Activated T-cell treated with anti-CD3 and anti-CD28 coated beads for 4 hours (primary cell): ENCODE data around the gene ORMDL2.
"Not testable (repeated sequence)": the region's sequence is repeated elsewhere in the genome, so short reads cannot be mapped to it uniquely, and the experiment has no call there.

ENCODE experiments used
- DNase-seq: peaks from one replicate; pipeline ENCODE4 v3.0.0-alpha.2; 2020

The ORMDL2 gene

GRCh38 chr12:55829967-55830600 lies 12.2 kb downstream of the ORMDL2 start:
- no peak for DNase-seq

GRCh38 chr12:55830601-55831446 lies 13.0 kb downstream of the ORMDL2 start:
- peak; percentile 45 for DNase-seq

- DNase-seq = no peak
Measured at GRCh38 chr12:55831447-55831815, 13.6 kb downstream of the ORMDL2 start.

GRCh38 chr12:55833056-55833455 lies 15.2 kb downstream of the ORMDL2 start:
- DNase-seq = no peak

- not testable (repeated sequence) for DNase-seq
Measured at GRCh38 chr12:55834400-55834799, 16.6 kb downstream of the ORMDL2 start.

- DNase-seq = no peak
Measured at GRCh38 chr12:55838361-55838760, 20.5 kb downstream of the ORMDL2 start.

GRCh38 chr12:55839345-55840140 lies 21.7 kb downstream of the ORMDL2 start:
- DNase-seq = no peak

GRCh38 chr12:55840581-55841351 lies 22.9 kb downstream of the ORMDL2 start:
- no peak for DNase-seq

GRCh38 chr12:55842681-55843429 lies 25.0 kb downstream of the ORMDL2 start, which contains the start of gene MMP19:
Gene MMP19, minus strand, starts transcription at chr12:55842936. Its CDS starts 106 bp downstream, at chr12:55842830.
- no peak for DNase-seq

GRCh38 chr12:55843431-55843830 lies 25.6 kb downstream of the ORMDL2 start:
- DNase-seq = no peak

- DNase-seq = no peak
Measured at GRCh38 chr12:55844961-55845360, 27.1 kb downstream of the ORMDL2 start.

GRCh38 chr12:55845361-55845760 lies 27.5 kb downstream of the ORMDL2 start:
- no peak for DNase-seq

GRCh38 chr12:55845785-55846496 lies 28.1 kb downstream of the ORMDL2 start:
- DNase-seq = no peak

GRCh38 chr12:55847033-55847432 lies 29.2 kb downstream of the ORMDL2 start:
- DNase-seq = no peak

- DNase-seq = no peak
Measured at GRCh38 chr12:55847603-55848291, 29.9 kb downstream of the ORMDL2 start.

- no peak for DNase-seq
Measured at GRCh38 chr12:55849616-55850343, 31.9 kb downstream of the ORMDL2 start.

- no peak for DNase-seq
Measured at GRCh38 chr12:55850401-55850800, 32.6 kb downstream of the ORMDL2 start.

- DNase-seq = no peak
Measured at GRCh38 chr12:55850893-55851292, 33.1 kb downstream of the ORMDL2 start.

GRCh38 chr12:55852740-55853139 lies 34.9 kb downstream of the ORMDL2 start:
- no peak for DNase-seq

- DNase-seq = no peak
Measured at GRCh38 chr12:55861396-55861795, 43.6 kb downstream of the ORMDL2 start.
